HepG2 (cell line): ENCODE measurements around the gene IZUMO4. TPM values are rescaled to one million over a fixed set of nuclear protein-coding genes. Genes with fewer than 3 reads are reported as not detected.

Experiments used
- ATAC-seq: fragments of 200-7000 bp; cut with Tn5 transposase; 3 replicates; pipeline ENCODE4 v1.9.1; 2020; ENCODE audit warnings: mild to moderate bottlenecking, moderate library complexity
- BruUV-seq: library from RNA; stranded (reverse); fragments of 400-500 nt; replicated peaks from 2 replicates; lab custom pipeline; 2021; lab: Mats Ljungman, UMichigan
- CTCF ChIA-PET: fragments of 300-600 bp; formaldehyde crosslinking; extraction: SDS; loops from one replicate; lab custom pipeline; 2021; ENCODE audit warnings: low total read pairs, inconsistent platforms, low intra/inter-chr PET ratio; lab: Yijun Ruan, JAX
- POLR2A ChIA-PET: fragments of 350-600 bp; sonication (Branson Sonifier 250); formaldehyde crosslinking; loops from one replicate; lab custom pipeline; 2020; ENCODE audit warnings: antibody characterized with exemption, inconsistent platforms; lab: Yijun Ruan, JAX
- DNase-seq: peaks from one replicate; pipeline ENCODE4 v3.0.0-alpha.2; 2015; ENCODE audit warnings: low spot score
- FAIRE-seq: peaks from 3 replicates; lab custom pipeline; 2011; peaks lifted over from hg19 to GRCh38; lab: Jason Lieb, UNC
- H2AFZ ChIP-seq: one replicate; pipeline ENCODE4 v1.6.1; 2011; ENCODE audit warnings: low read length, inconsistent platforms
- H3K27ac ChIP-seq: fragments of 300-600 bp; 3 replicates; pipeline ENCODE4 v1.8.0; 2011; ENCODE audit warnings: mixed run types, mild to moderate bottlenecking, mixed read lengths, low read length, inconsistent platforms; ENCODE audit not compliant: insufficient read depth; ENCODE audit errors: extremely low read length
- H3K27me3 ChIP-seq, 2 experiments: fragments of 200-600 bp in 1 of 2; 2 replicates in 1 of 2; 3 replicates in 1 of 2; pipeline versions ENCODE4 v1.6.0 to v1.8.0; 2011; ENCODE audit warnings: low read length in 2 of 2, mild to moderate bottlenecking in 2 of 2, moderate library complexity in 2 of 2, inconsistent platforms in 1 of 2; ENCODE audit not compliant: insufficient read depth in 2 of 2, control insufficient read depth in 1 of 2
- H3K36me3 ChIP-seq, 2 experiments: fragments of 200-600 bp in 1 of 2; replicated peaks in 1 of 2; 2 replicates in 1 of 2; 3 replicates in 1 of 2; pipeline versions ENCODE4 v1.5.1 to v1.8.0; 2011; ENCODE audit warnings: low read length in 2 of 2, inconsistent platforms in 1 of 2; ENCODE audit not compliant: insufficient read depth in 2 of 2, control insufficient read depth in 1 of 2
- H3K4me1 ChIP-seq: 2 replicates; pipeline ENCODE4 v1.5.1; 2012; ENCODE audit warnings: low read length, inconsistent platforms; ENCODE audit not compliant: insufficient read depth
- H3K4me2 ChIP-seq: 2 replicates; pipeline ENCODE4 v1.6.0; 2011; ENCODE audit warnings: low read depth, low read length, inconsistent platforms
- H3K4me3 ChIP-seq, 3 experiments: fragments of 200-600 bp in 1 of 3; sonication (generic), shearing (Covaris generic) in 1 of 3; replicated peaks in 1 of 3; 2 replicates each; pipeline ENCODE4 v1.5.1; 2011 to 2016; ENCODE audit warnings: low read length in 3 of 3, inconsistent platforms in 2 of 3, low read depth in 2 of 3, mild to moderate bottlenecking in 2 of 3, control low read depth in 1 of 3, mixed read lengths in 1 of 3; ENCODE audit not compliant: insufficient read depth in 1 of 3
- H3K79me2 ChIP-seq: one replicate; pipeline ENCODE4 v1.6.1; 2011; ENCODE audit warnings: low read length, inconsistent platforms; ENCODE audit not compliant: insufficient read depth
- H3K9ac ChIP-seq: 2 replicates; pipeline ENCODE4 v1.6.0; 2011; ENCODE audit warnings: mild to moderate bottlenecking, low read depth, low read length, inconsistent platforms; ENCODE audit not compliant: insufficient read depth
- H3K9me3 ChIP-seq: 2 replicates; pipeline ENCODE4 v1.5.1; 2012; ENCODE audit warnings: mild to moderate bottlenecking, low read length
- H4K20me1 ChIP-seq: 2 replicates; pipeline ENCODE4 v1.6.0; 2011; ENCODE audit warnings: inconsistent platforms, mild to moderate bottlenecking, low read length, moderate library complexity; ENCODE audit not compliant: insufficient read depth
- BCLAF1 ChIP-seq: fragments of 450-650 bp; IDR thresholded peaks from 2 replicates; pipeline ENCODE4 v1.6.1; 2017; ENCODE audit warnings: mild to moderate bottlenecking
- FIP1L1 ChIP-seq: fragments of 200-400 bp; formaldehyde crosslinking; IDR thresholded peaks from 2 replicates; pipeline ENCODE4 v1.6.1; 2018; ENCODE audit warnings: low read depth, mild to moderate bottlenecking, low read length, moderate library complexity, borderline replicate concordance; ENCODE audit not compliant: insufficient read depth
- HMGA1 ChIP-seq: sonication (generic); formaldehyde crosslinking; conservative IDR thresholded peaks from 2 replicates; pipeline ENCODE4 v1.4.0; 2020; ENCODE audit warnings: missing genetic modification reagents
- IKZF1 ChIP-seq: fragments of 450-650 bp; IDR thresholded peaks from 2 replicates; pipeline ENCODE4 v1.7.1; 2016
- NFYB ChIP-seq: sonication (generic); formaldehyde crosslinking; IDR thresholded peaks from 2 replicates; pipeline ENCODE4 v1.4.0; 2020; ENCODE audit warnings: missing genetic modification reagents
- PAWR ChIP-seq: sonication (generic); formaldehyde crosslinking; IDR thresholded peaks from 2 replicates; pipeline ENCODE4 v1.4.0; 2020; ENCODE audit warnings: missing genetic modification reagents, mild to moderate bottlenecking, borderline replicate concordance
- PTBP1 ChIP-seq: fragments of 200-400 bp; formaldehyde crosslinking; IDR thresholded peaks from 2 replicates; pipeline ENCODE4 v1.6.1; 2018; ENCODE audit warnings: low read length, low read depth; ENCODE audit not compliant: poor library complexity, severe bottlenecking
- RXRA ChIP-seq: sonication (generic); formaldehyde crosslinking; IDR thresholded peaks from 2 replicates; pipeline ENCODE4 v1.5.1; 2020; ENCODE audit warnings: missing genetic modification reagents
- SRSF1 ChIP-seq: fragments of 200-400 bp; formaldehyde crosslinking; optimal IDR thresholded peaks from 2 replicates; pipeline ENCODE3; 2017; ENCODE audit warnings: mild to moderate bottlenecking, low read depth, low read length, moderate library complexity
- TOE1 ChIP-seq: sonication (generic); formaldehyde crosslinking; IDR thresholded peaks from 2 replicates; pipeline ENCODE4 v1.4.0; 2020; ENCODE audit warnings: mild to moderate bottlenecking, missing genetic modification reagents
- ZBED4 ChIP-seq: sonication (generic); formaldehyde crosslinking; IDR thresholded peaks from 2 replicates; pipeline ENCODE4 v1.4.0; 2020; ENCODE audit warnings: missing genetic modification reagents, borderline replicate concordance
- ZNF20 ChIP-seq: sonication (generic); formaldehyde crosslinking; IDR thresholded peaks from 2 replicates; pipeline ENCODE4 v1.4.0; 2020; ENCODE audit warnings: mild to moderate bottlenecking, moderate library complexity, missing genetic modification reagents
- ZNF224 ChIP-seq: sonication (generic); formaldehyde crosslinking; IDR thresholded peaks from 2 replicates; pipeline ENCODE4 v1.5.0; 2020; ENCODE audit warnings: mild to moderate bottlenecking, missing genetic modification reagents
- ZNF510 ChIP-seq: sonication (generic); formaldehyde crosslinking; IDR thresholded peaks from 2 replicates; pipeline ENCODE4 v1.4.0; 2020; ENCODE audit warnings: low read depth, mild to moderate bottlenecking, missing genetic modification reagents
- ZNF768 ChIP-seq: sonication (generic); formaldehyde crosslinking; IDR thresholded peaks from 2 replicates; pipeline ENCODE4 v1.4.0; 2020; ENCODE audit warnings: missing genetic modification reagents
- ZNF780A ChIP-seq: sonication (generic); formaldehyde crosslinking; IDR thresholded peaks from 2 replicates; pipeline ENCODE4 v1.8.0; 2022; ENCODE audit warnings: mild to moderate bottlenecking, missing genetic modification reagents, moderate library complexity
- ZNF878 ChIP-seq: sonication (generic); formaldehyde crosslinking; IDR thresholded peaks from 2 replicates; pipeline ENCODE4 v1.8.1; 2023; ENCODE audit warnings: mild to moderate bottlenecking, missing genetic modification reagents, moderate library complexity
- WGBS: methylation state at CpG from one replicate; pipeline ENCODE4 v1.1.6; 2017; ENCODE audit warnings: low lambda C conversion rate; 5-methylcytosine and 5-hydroxymethylcytosine counted together
- in situ Hi-C: cut with HindIII; loops from 2 replicates; pipeline ENCODE4 v1.10.0; 2017; ENCODE audit warnings: low pct_unique_long_range_greater_than_20kb; ENCODE audit not compliant: extremely low pct_ligation_motif_present
- intact Hi-C: fragments of 100-400 bp; cut with micrococcal nuclease; formaldehyde crosslinking; loops from one replicate; pipeline ENCODE4 v1.10.0; 2022; ENCODE audit not compliant: unreplicated experiment
- polyA plus RNA-seq, 8 experiments: library from polyadenylated mRNA; depleted of rRNA in 3 of 8; stranded (reverse) in 7 of 8; unstranded in 1 of 8; fragments of >200 nt; fragmentation: Illumina TruSeq in 4 of 8; extraction: Trizol in 4 of 8; gene quantifications; 2 replicates each; pipeline versions ENCODE4 v1.2.1 to v1.2.3, GENCODE V29; 2011 to 2016; ENCODE audit warnings: low read depth in 4 of 8, missing spikeins in 1 of 8, mixed read lengths in 1 of 8; ENCODE audit not compliant: insufficient read depth in 1 of 8
- total RNA-seq, 5 experiments: library from RNA; depleted of rRNA; stranded (reverse); fragments of >200 nt; fragmentation: Illumina TruSeq; extraction: Trizol; gene quantifications; 2 replicates each; pipeline ENCODE4 v1.2.3, GENCODE V29; 2016; ENCODE audit warnings: low read depth in 1 of 5

Gene IZUMO4
- total and polyA plus RNA-seq, 2 of the 13 experiments (the other 11 are each of a cell fraction or from before 2014, with no cell fraction given), result 0.77 to 3.9 TPM

GRCh38 chr19:2096034-2096479 lies 658 bp upstream of the IZUMO4 start, which contains the start of gene MOB3A (continued):
- TF ChIP-seq BCLAF1 (no peak), RXRA (CRISPR knock-in tag) (0 out of 2 replicates have a peak, but pooled peaks have one; percentile 34), IKZF1 (no peak), TOE1 (no peak), ZNF224 (CRISPR knock-in tag) (no peak)

GRCh38 chr19:2097203-2097885 lies 629 bp downstream of the IZUMO4 start:
- ChIA-PET POLR2A (interaction anchor here (0.6 kb wide), 2 partner anchors 81 to 134 kb away, joined by 3 read pairs; no protein-coding TSS in a partner anchor), CTCF (no interaction called here)
- intact Hi-C loops (no loop called here), in situ Hi-C loops (no loop called here)
- FAIRE-seq, result no peak
- Histone ChIP-seq H3K27me3 (no peaks in the 10 kb centered on the region), H3K4me1 (peaks cover 24% of the 10 kb centered on the region), H2AFZ (no peak overlapping the region), H3K36me3 (peaks cover 15 to 27% of the 10 kb centered on the region in 2 experiments), H3K27ac (no peak overlapping the region), H3K9ac (peak overlapping the region; percentile 49; the same call in 1 of the 2 replicates), H3K79me2 (peaks cover 7% of the 10 kb centered on the region), H4K20me1 (no peaks in the 10 kb centered on the region), H3K9me3 (no peaks in the 10 kb centered on the region), H3K4me3 (peak overlapping the region; percentile 53 to 86 (median 66)), H3K4me2 (peak overlapping the region; percentile 99)
- ATAC-seq, result peak; percentile 3
- 14% methylated on average over 10 of the region's 30 CpGs for WGBS
- DNase-seq, result no peak
- no TSS peak for BruUV-seq
- TF ChIP-seq HMGA1 (CRISPR knock-in tag) (no peak), ZBED4 (no peak), SRSF1 (no peak), ZNF510 (CRISPR knock-in tag) (no peak), ZNF878 (no peak), ZNF768 (CRISPR knock-in tag) (peak; percentile 45; the same call in 1 of the 2 replicates), NFYB (CRISPR knock-in tag) (no peak), FIP1L1 (no peak), PTBP1 (no peak), ZNF20 (CRISPR knock-in tag) (no peak), PAWR (no peak), ZNF780A (CRISPR knock-in tag) (no peak)
